HG03460 (cell line): ENCODE data around the gene NSD2.
"Not testable (repeated sequence)": the region's sequence is repeated elsewhere in the genome, so short reads cannot be mapped to it uniquely, and the experiment has no call there.

Experiments used
- ATAC-seq: cut with Tn5 transposase; IDR thresholded peaks from one replicate; pipeline ENCODE4 v1.9.1; 2021; ENCODE audit not compliant: unreplicated experiment

The NSD2 gene

DNA sequence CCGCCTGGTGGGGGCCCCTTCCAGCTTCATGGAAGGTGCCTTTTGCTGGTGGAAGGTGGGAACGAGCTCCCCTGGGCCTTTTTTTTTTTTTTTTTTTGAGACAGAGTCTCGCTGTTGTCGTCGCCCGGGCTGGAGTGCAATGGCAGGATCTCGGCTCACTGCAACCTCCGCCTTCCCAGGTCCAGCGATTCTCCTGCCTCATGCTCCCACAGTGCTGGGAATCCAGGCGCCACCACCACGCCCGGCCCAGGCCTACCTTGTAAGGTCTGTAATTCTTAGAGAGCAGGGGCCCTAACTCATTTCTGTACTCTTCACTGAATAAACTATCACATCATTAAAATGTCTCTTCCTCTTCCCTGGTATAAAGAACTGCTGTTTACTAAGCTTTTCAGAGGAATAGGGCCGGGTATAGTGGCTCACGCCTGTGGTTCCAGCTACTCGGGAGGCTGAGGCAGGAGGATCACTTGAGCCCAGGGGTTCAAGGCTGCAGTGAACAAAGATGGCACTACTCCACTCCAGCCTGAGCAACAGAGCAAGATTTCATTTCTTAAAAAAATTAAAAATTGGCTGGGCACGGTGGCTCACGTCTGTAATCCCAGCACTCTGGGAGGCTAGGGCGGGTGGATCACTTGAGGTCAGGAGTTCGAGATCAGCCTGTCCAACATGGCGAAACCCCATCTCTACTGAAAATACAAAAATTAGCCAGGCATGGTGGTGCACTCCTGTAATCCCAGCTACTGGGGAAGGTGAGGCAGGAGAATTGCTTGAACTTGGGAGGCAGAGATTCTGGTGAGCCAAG is 122.7 kb downstream of the NSD2 start:
- not testable (repeated sequence) for ATAC-seq

DNA sequence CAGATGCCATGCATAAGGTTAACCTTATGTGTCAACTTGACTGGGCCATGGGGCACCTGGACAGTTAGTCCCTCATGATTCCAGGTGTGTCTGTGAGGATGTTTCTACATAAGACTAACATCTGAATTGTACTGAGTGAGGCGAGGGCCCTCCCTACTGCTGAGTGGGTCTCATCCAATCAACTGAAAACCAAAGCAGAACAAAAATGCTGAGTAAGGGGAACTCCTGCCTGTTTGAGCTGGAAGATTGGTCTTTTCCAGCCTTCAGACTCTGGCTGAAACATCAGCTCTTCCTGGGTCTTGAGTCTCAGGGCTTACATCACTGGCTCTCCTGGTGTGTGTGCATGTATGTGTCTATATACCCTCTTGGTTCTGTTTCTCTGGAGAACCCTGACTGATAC is 123.7 kb downstream of the NSD2 start:
- no peak for ATAC-seq

DNA sequence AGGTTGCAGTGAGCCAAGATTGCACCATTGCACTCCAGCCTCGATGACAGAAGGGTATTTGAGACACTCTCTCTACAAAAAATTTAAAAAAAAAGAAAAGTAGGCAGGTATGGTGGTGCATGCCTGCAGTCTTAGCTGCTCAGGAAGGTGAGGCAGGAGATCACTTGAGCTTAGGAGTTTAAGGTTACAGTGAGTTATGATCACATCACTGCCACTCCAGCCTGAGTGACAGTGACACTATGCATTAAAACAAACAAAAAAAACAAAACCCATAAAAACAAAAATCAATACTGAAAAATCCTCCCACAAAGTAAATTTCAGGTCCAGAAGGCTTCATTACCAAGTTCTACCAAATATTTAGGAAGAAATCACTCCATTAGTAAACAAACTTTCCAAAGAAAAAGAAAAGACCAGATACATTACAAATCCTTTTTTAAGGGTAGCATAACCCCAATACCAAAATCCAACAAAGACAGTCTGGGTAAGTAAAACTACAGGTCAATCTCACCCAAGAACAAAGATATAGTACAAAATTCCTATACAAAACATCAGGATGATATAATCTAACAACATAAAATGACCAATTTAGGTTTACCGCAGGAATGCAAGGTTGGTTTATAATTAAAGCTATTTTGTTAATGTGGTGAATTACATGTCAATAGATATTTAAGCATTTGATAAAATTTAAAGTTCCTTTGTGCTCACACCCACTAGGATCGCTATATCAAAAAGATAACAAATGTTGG is 125.8 kb downstream of the NSD2 start:
- ATAC-seq: no peak

DNA sequence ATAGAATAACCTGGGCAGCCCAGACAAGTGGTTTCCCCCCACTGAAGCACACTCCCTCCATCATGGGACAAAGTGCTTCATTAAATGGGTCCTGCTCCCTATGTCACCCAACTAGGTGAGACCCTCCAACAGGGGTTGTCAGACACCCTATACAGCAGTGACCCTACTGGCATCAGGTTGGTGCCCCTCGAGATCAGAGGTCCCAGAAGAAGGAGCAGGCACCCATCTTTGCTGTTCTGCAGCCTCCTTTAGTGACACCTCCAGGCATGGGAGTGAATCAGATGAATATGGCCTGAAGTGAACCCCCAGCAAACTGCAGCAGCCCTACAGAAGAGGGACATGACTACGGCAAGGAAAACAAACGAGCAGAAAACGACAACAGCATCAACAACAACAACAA is 126.5 kb downstream of the NSD2 start:
- ATAC-seq: no peak

DNA sequence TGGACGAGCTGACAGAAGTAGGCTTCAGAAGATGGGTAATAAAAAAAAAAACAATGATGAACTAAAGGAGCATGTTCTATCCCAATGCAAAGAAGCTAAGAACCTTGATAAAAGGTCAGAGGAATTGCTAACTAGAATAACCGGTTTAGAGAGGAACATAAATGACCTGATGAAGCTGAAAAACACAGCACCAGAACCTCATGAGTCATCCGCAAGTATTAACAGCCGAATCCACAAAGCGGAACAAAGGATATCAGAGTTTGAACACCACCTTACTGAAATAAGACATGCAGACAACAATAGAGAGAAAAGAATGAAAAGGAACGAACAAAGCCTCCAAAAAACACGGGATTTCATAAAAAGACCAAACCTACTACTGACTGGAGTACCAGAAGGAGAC is 127.1 kb downstream of the NSD2 start:
- no peak for ATAC-seq

DNA sequence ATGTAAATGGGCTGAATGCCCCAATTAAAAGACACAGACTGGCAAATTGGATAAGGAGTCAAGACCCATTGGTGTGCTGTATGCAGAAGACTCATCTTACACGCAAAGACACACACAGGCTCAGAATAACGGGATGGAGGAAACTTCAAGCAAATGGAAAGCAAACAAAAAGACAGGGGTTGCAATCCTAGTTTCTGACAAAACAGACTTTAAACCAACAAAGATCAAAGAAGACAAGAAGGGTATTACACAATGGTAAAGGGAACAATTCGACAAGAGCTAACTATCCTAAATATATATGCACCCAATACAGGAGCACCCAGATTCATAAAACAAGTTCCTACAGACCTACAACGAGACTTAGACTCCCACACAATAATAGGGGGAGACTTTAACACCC is 128.1 kb downstream of the NSD2 start:
- ATAC-seq: not testable (repeated sequence)

DNA sequence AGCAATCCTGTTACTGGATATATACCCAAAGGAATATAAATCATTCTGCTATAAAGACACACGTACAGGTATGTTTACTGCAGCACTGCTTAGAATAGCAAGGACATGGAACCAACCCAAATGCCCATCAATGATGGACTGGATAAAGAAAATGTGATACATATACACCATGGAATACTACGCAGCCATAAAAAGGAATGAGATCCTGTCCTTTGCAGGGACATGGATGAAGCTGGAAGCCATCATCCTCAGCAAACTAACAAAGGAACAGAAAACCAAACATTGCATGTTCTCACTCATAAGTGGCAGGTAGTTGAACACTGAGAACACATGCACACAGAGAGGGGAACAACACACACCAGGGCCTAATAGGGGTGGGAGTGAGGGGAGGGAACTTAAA is 132.2 kb downstream of the NSD2 start:
- ATAC-seq: not testable (repeated sequence)

DNA sequence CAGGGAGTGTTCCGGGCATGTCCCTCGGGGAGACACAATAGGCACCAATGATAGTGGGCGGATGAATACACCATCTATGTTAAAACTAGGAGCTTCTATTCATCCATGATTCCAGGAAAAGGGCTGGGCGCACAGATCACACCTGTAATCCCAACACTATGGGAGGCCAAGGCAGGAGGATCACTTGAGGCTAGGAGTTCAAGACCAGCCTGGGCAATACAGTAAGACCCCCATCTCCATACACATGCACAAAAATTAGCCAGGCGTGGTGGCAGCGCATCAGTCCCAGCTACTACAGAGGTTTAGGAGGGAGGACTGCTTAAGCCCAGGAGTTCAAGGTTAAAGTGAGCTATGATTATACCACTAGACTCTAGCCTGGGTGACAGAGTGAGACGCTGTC is 135.2 kb downstream of the NSD2 start:
- no peak for ATAC-seq

DNA sequence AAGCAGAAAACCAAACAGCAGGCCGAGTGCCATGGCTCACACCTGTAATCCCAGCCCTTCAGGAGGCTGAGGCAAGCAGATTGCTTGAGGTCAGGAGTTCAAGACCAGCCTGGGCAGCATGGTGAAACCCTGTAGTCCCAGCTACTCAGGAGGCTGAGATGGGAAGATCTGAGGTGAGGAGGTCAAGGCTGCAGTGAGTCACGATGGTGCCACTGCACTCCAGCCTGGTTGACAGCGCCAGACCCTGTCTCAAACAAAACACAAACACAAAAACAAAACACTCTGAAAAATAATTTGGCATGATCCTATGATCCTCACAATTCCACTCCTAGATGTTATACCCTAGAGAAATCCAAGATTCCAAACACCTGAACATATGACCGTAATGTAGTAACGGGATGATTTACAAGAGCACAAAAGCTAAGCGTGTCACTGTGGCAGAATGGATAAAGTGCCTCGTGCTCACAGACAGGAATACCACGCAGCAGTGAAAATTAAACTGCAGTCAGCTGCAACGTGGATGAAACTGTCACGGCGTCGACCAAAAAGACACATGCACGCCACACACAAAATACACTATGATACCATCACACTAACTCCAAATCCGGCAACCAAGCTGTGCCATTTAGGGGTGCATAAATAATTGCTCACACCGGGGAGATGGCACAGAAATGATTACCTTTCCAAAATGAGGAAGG is 135.9 kb downstream of the NSD2 start:
- ATAC-seq: no peak

DNA sequence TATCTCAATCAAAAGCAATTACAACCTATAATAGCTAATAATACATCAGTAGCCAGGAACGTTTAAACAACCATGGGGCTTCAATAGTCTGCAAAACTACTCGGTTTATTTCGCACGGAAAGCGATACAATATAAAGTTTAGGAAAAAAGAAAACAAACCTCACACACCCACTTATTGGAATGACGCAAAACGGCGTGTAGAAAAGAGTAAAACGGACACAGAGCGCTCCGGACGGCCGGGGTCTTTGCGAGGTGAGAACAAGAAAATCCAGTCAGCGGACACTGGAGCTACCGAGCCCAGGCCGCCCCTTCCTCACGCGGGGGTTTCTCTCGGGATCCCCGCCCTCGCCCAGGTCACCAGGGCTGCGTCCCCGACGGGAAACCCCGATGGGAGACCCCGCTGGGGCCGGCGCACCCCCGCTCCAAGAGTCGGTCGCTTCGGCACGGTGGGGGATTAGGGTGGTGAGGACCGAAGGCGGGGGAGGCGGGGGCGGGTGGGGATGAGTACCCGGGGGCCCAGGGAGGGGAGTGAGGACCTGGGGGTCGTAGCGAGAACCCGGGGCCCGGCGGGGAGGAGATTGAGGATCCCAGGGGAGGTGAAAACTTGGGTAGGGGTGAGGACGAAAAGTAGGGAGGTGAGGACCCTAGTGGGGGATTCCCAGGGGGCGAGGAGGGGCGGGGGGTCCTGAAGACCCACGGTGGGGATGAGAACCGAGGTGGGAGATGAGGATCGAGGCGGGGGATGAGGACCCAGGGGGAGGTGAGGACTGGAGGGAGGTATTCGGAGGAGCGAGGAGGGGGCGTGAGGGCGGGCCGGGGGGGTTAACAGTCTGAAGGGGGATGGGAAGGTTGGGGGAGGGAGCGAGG is 136.8 kb downstream of the NSD2 start:
- ATAC-seq: no peak

DNA sequence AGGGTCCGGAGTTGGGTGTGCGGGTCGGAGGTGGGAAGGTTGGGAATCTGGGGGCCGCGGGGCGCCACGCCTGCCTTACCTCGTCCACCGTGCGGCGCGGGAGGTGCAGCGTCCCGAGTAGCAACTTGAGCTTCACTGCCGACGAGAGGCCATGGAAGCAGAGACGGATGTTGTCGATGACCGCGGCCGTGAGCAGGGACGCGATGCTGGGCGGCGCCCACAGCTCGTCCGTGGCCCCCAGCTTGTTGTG is 137.4 kb downstream of the NSD2 start:
- no peak for ATAC-seq

DNA sequence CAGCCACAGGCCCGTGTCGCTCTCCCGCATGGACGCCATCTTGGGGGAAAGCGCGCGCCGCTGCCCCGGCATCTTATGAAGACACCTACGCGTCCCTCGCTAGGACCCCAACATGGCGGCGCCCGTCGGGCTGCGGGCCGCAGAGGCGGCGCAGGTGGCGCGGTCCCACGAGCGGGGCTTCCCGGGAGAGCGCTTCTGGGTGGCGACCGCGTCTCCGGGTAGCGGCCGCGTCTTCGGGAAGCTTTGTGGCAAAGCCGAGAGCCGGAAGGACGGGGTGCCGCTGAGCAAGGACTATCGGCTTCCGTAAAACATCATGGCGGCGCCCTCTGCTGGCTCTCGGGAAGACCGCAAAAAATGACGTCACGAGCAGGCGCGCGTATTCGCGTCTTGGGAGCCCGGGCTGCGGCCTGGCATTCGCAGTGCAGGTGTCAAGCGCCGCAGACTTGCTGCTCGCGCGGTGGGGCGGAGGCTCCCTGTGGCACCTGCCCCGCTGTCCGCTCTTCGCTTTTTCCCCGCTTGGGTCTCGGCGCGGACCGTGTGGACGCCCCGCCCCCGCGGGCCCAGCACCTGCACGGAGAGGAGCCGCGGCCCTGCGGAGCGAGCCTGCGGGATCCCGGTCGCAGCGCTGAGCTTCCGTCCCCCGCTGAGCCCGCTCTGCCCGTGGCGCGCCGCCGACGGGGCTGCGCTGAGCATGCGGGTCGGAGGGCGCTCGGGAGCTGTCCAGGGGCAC is 137.9 kb downstream of the NSD2 start, which contains the start of gene NELFA:
TSS of gene NELFA (minus strand) at position 54 of the 730 bp plus-strand sequence. CDS start at position 39, 15 bp downstream.
- peak; percentile 79 for ATAC-seq

DNA sequence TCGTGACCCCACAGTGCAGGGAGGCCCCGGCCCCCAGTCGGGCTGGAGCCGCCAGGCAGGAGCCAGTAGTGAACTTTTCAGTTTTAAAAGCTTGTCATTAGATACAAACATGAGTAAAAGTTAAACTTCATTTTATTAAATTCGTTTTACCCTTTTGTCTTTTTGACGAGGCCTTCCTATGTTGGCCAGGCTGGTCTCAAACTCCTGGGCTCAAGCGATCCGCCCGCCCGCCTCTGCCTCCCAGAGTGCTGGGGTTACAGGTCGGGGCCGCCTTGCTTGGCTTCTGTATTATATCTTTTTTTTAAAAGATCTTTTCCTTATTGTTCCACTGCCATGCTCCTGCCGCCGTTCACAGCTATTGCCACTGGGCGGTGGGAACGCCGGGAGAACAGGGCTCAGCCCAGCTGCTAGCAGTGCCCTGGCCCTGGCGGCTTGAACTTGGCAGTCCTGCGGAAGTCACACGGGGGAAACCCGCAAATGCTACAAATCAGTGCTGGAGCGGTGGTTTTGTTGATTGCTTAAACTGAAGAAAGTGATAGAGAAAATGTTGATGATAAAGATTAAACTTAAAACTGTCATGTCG is 138.5 kb downstream of the NSD2 start:
- no peak for ATAC-seq

DNA sequence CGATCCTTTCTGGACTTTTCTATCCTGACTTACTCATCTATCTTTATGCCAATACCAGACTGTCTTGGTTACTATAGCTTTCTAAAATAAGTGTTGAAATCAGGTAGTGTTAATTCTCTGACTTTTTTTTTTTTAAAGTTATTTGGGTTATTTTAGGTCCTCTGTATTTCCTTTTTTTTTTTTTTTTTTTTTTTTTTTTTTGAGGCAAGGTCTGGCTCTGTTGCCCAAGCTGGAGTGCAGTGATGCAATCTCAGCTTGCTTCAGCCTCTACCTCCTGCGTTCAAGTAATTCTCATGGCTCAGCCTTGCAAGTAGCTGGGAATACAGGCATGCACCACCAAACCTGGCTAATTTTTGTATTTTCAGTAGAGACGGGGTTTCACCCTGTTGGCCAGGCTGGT is 140.4 kb downstream of the NSD2 start:
- ATAC-seq: no peak

DNA sequence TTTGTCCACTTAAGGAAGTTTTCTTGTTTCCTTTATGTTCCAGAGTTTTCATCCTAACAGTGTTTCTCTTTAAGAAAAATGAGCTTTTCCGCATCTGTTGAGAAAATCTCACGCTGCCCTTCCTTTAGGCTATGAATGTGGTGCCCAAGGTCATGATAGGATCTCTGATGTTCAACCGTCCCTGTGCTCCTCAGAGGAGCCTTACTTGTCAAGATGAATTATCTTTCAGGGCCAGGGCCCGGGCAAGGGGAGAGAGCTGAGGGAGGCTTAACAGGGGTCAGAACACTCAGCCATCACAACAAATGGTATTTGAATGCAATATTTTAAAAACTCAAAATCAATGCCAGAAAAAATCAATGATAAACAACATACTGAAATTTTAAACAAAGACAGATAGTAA is 143.8 kb downstream of the NSD2 start:
- no peak for ATAC-seq

DNA sequence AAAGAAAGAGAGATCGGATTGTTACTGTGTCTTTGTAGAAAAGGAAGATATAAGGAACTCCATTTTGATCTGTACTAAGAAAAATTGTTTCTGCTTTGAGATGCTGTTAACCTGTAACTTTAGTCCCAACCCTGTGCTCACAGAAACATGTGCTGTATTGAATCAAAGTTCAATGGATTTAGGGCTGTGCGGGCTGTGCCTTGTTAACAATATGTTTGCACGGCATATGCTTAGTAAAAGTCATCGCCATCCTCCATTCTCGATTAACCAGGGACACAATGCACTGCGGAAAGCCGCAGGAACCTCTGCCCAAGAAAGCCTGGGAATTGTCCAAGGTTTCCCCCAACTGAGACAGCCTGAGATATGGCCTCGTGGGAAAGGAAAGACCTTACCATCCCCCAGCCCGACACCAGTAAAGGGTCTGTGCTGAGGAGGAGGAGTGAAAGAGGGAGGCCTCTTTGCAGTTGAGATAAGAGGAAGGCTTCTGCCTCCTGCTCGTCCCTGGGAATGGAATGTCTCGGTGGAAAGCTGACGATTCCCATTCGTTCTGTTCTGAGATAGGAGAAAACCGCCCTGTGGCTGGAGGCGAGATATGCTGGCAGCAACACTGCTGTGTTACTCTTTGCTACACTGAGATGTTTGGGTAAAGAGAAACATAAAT is 150.3 kb downstream of the NSD2 start:
- ATAC-seq: not testable (repeated sequence)

DNA sequence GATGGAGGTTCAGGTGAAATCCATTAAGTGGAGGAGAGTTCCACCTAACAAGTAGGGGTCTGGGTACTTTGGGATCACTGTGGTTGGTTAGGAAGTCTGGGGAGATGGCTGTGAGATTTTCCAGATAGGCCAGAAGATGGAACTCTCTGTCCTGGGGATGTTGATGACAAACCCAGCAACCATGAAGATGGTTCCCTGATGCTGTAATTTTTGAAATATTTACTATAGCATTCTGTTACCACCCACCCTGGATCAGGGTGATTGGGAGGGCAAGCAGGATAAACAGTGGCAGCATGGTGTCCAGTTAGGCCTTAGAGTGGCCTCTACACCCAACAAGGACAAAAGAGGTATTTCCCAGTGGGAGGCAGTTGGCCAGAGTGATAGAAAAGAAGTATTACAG is 153.5 kb downstream of the NSD2 start:
- ATAC-seq: no peak

DNA sequence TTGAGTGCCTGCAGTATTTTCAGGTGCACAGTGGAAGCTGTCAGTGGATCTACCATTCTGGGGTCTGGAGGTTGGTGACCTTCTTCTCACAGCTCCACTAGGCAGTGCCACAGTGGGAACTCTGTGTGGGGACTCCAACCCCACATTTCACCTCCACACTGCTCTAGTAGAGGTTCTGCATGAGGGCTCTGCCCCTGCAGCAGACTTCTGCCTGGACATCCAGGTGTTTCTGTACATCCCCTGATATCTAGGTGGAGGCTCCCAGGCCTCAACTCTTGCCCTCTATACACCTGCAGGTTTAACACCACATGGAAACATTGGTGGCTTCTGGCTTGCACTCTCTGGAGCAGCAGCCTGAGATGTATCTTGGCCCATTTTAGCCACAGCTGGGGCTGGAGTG is 154.6 kb downstream of the NSD2 start:
- no peak for ATAC-seq

DNA sequence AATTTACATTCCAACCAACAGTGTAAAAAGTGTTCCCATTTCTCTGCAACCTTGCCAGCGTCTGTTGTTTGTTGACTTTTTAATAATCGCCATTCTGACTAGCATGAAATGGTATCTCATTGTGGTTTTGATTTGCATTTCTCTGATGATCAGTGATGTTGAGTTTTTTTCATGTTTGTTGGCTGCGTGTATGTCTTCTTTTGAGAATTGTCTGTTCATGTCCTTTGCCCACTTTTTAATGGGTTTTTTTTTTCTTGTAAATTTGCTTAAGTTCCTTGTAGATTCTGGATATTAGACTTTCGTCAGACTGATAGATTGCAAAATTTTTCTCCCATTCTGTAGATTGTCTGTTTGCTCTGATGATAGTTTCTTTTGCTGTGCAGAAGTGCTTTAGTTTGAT is 155.9 kb downstream of the NSD2 start:
- ATAC-seq: not testable (repeated sequence)

DNA sequence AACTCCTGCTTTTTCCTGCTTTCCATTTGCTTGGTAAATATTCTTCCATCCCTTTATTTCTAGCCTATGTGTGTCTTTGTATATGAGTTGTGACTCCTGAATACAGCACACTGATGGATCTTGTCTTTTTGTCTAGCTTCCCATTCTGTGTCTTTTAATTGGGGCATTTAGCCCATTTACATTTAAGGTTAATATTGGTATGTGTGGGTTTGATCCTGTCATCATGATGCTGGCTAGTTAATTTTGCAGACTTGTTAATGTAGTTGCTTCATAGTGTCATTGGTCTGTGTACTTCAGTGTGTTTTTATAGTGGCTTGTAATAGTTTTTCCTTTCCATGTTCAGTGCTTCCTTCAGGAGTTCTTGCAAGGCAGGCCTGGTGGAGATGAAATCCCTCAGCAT is 160.0 kb downstream of the NSD2 start:
- ATAC-seq: not testable (repeated sequence)
